Fibroblast of lung (primary cell): ENCODE results near the gene CREB3L1. TPM values are rescaled to one million over a fixed set of nuclear protein-coding genes. Genes with fewer than 3 reads are reported as not detected.

Experiments
- DNase-seq, 2 donors: peaks; one replicate each; pipeline versions ENCODE4 v3.0.0 to v3.0.0-alpha.2; 2010; ENCODE audit warnings: low read depth in 2 of 2
- H2AFZ ChIP-seq: 2 replicates; pipeline ENCODE4 v1.5.1; 2012; ENCODE audit warnings: low read length, control low read depth, inconsistent platforms
- H3K27ac ChIP-seq: 2 replicates; pipeline ENCODE4 v1.5.1; 2011; ENCODE audit warnings: low read length, control low read depth; ENCODE audit not compliant: insufficient read depth
- H3K27me3 ChIP-seq: 2 replicates; pipeline ENCODE4 v1.5.1; 2011; ENCODE audit warnings: mild to moderate bottlenecking, low read length; ENCODE audit not compliant: control insufficient read depth, insufficient read depth
- H3K36me3 ChIP-seq: 2 replicates; pipeline ENCODE4 v1.5.1; 2011; ENCODE audit warnings: low read length; ENCODE audit not compliant: control insufficient read depth, insufficient read depth
- H3K4me1 ChIP-seq: 2 replicates; pipeline ENCODE4 v1.5.1; 2011; ENCODE audit warnings: low read length; ENCODE audit not compliant: control insufficient read depth, insufficient read depth; ENCODE audit errors: extremely low read depth
- H3K4me2 ChIP-seq: 2 replicates; pipeline ENCODE4 v1.5.1; 2011; ENCODE audit warnings: low read length, control low read depth; ENCODE audit not compliant: insufficient read depth; ENCODE audit errors: extremely low read depth
- H3K4me3 ChIP-seq, 4 experiments: fragments of 200-600 bp in 1 of 4; sonication (generic) in 1 of 4; replicated peaks in 1 of 4; 2 replicates each; pipeline ENCODE4 v1.5.1; 2011 to 2016; ENCODE audit warnings: low read length in 4 of 4, low read depth in 3 of 4, mild to moderate bottlenecking in 3 of 4, control low read depth in 2 of 4, inconsistent platforms in 1 of 4, mixed read lengths in 1 of 4; ENCODE audit not compliant: insufficient read depth in 1 of 4; ENCODE audit errors: control extremely low read depth in 1 of 4
- H3K79me2 ChIP-seq: 2 replicates; pipeline ENCODE4 v1.5.1; 2012; ENCODE audit warnings: mild to moderate bottlenecking, low read length, inconsistent platforms; ENCODE audit not compliant: control insufficient read depth, insufficient read depth
- H3K9ac ChIP-seq: 2 replicates; pipeline ENCODE4 v1.5.1; 2011; ENCODE audit warnings: mild to moderate bottlenecking, low read length, control low read depth; ENCODE audit not compliant: insufficient read depth
- H3K9me3 ChIP-seq: 2 replicates; pipeline ENCODE4 v1.5.1; 2012; ENCODE audit warnings: low read depth, low read length; ENCODE audit not compliant: control insufficient read depth, insufficient read depth
- H4K20me1 ChIP-seq: 2 replicates; pipeline ENCODE4 v1.5.1; 2011; ENCODE audit warnings: low read length; ENCODE audit not compliant: control insufficient read depth, insufficient read depth; ENCODE audit errors: extremely low read depth
- EZH2 ChIP-seq: IDR thresholded peaks from 2 replicates; pipeline ENCODE4 v1.5.1; 2012; ENCODE audit warnings: low read length, control low read depth, mild to moderate bottlenecking; ENCODE audit errors: missing control alignments
- polyA plus RNA-seq, 2 donors: library from polyadenylated mRNA; depleted of rRNA in 1 of 2; stranded (reverse) in 1 of 2; unstranded in 1 of 2; fragments of >200 nt; gene quantifications; 2 replicates each; pipeline ENCODE4 v1.2.1, GENCODE V29; 2011 to 2012; ENCODE audit warnings: missing spikeins in 1 of 2
- total RNA-seq: library from RNA; depleted of rRNA; stranded (reverse); fragments of >200 nt; gene quantifications from 2 replicates; pipeline ENCODE4 v1.2.1, GENCODE V29; 2014
- TF ChIP-seq, protein P1 (sequence below), 2 donors: IDR thresholded peaks in 1 of 2; conservative IDR thresholded peaks in 1 of 2; 1 replicate in 1 of 2; 2 replicates in 1 of 2; pipeline ENCODE4 v1.5.1; 2011 to 2012; ENCODE audit warnings: low read length in 2 of 2, control low read depth in 1 of 2, inconsistent platforms in 1 of 2, low read depth in 1 of 2, mild to moderate bottlenecking in 1 of 2

CREB3L1 gene
- total and polyA plus RNA-seq, 2 donors (not counting 1 experiment from before 2014, with no cell fraction given), result 18.8 to 28.4 TPM

DNA sequence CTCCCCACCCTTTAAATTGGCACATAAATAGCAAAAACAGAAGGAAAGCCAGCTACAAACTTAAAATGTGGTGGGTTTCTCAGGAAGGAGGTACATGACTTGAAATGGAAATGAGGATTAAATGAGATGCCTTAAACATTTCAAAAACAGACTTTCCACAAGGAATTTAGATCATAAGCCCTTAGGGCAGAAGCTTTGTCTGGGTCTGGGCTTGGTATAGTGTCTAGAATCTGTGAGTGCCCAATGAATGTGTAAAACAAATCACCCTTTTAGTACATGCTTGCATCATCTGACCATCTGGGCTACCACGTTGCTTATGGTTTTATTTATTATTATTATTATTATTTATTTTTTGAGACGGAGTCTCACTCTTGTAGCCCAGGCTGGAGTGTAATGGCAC lies 37.1 kb upstream of the CREB3L1 start:
- H3K9me3 ChIP-seq, result no peaks in the 10 kb centered on the region
- no peak overlapping the region for H2AFZ ChIP-seq
- no peak for TF ChIP-seq EZH2
- TF ChIP-seq, protein P1, sequence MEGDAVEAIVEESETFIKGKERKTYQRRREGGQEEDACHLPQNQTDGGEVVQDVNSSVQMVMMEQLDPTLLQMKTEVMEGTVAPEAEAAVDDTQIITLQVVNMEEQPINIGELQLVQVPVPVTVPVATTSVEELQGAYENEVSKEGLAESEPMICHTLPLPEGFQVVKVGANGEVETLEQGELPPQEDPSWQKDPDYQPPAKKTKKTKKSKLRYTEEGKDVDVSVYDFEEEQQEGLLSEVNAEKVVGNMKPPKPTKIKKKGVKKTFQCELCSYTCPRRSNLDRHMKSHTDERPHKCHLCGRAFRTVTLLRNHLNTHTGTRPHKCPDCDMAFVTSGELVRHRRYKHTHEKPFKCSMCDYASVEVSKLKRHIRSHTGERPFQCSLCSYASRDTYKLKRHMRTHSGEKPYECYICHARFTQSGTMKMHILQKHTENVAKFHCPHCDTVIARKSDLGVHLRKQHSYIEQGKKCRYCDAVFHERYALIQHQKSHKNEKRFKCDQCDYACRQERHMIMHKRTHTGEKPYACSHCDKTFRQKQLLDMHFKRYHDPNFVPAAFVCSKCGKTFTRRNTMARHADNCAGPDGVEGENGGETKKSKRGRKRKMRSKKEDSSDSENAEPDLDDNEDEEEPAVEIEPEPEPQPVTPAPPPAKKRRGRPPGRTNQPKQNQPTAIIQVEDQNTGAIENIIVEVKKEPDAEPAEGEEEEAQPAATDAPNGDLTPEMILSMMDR (conservative IDR thresholded peaks at IDR 0.05 in 1 of 2, IDR thresholded peaks at IDR 0.05 in 1 of 2; ENCODE audit: low read depth in 1 of 2, low read length in 2 of 2), result no peak
- no peak overlapping the region for H3K9ac ChIP-seq
- H3K27ac ChIP-seq, result no peak overlapping the region
- H3K36me3 ChIP-seq, result no peaks in the 10 kb centered on the region
- DNase-seq, result peak in 1 of 2 donors; percentile 12
- H3K4me3 ChIP-seq, result no peak overlapping the region
- no peaks in the 10 kb centered on the region for H3K27me3 ChIP-seq
- peaks cover 22% of the 10 kb centered on the region for H3K4me1 ChIP-seq
- H3K79me2 ChIP-seq, result peaks cover 2% of the 10 kb centered on the region
- H4K20me1 ChIP-seq, result no peaks in the 10 kb centered on the region
- H3K4me2 ChIP-seq, result no peak overlapping the region

- DNase-seq, result no peak
- Histone ChIP-seq H3K9ac (no peak overlapping the region), H2AFZ (no peak overlapping the region), H3K4me1 (peaks cover 22% of the 10 kb centered on the region), H3K4me3 (no peak overlapping the region), H3K36me3 (no peaks in the 10 kb centered on the region), H3K79me2 (peaks cover 2% of the 10 kb centered on the region), H3K27me3 (no peaks in the 10 kb centered on the region), H4K20me1 (no peaks in the 10 kb centered on the region), H3K4me2 (no peak overlapping the region), H3K9me3 (no peaks in the 10 kb centered on the region), H3K27ac (no peak overlapping the region)
- TF ChIP-seq EZH2, result no peak
- TF ChIP-seq, protein P1 (conservative IDR thresholded peaks at IDR 0.05 in 1 of 2, IDR thresholded peaks at IDR 0.05 in 1 of 2; ENCODE audit: low read depth in 1 of 2, low read length in 2 of 2), result no peak
Measured at GRCh38 chr11:46240861-46241260, 36.6 kb upstream of the CREB3L1 start.

DNA sequence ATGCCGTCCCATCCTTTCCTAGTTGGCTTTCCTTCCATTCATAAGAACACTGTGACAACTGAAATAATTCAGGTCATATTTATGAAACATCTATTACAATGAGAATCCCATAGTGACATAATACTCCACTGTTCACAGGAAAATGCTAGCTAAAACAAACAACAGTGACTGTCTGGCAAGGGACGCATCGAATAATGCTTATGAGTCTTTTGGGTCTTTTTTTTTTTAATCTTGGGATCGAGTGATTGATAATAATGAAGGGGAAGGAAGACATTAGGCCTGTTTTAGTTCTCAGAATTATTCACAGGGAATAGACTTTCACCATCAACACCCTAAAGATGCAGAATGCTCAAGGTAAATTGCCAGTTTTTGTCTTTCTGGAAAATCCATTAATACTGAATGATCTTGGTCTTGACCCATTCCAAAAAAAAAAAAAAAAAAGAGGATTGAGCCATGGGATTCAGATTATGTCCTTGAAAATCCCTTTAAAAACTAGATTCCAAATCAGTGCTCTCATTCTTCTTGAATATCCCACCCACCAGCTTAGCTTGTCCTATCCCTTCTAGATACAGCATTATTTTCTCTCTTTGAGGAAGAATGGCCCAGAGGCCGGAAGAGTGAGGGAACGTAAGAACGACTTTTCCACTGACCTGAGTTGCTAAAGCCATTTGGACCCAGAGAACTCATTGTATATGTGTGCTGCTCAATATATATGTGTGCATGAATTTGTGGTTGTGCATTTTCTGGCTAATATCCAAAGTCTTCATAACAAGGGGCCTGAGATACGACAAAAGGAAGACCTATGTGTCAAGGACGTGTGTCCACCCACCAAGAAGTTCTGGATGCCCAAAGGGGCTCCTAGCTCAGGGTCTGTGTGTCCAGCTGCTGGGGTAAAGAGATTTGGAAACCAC lies 35.2 kb upstream of the CREB3L1 start:
- Histone ChIP-seq H3K27ac (peak overlapping the region; percentile 89), H3K4me3 (peak overlapping the region; percentile 35 to 52 (median 48)), H3K9me3 (no peaks in the 10 kb centered on the region), H4K20me1 (no peaks in the 10 kb centered on the region), H2AFZ (no peak overlapping the region), H3K27me3 (no peaks in the 10 kb centered on the region), H3K9ac (peak overlapping the region; percentile 71), H3K79me2 (peaks cover 2% of the 10 kb centered on the region), H3K36me3 (no peaks in the 10 kb centered on the region), H3K4me1 (peaks cover 19% of the 10 kb centered on the region), H3K4me2 (peak overlapping the region; percentile 92)
- TF ChIP-seq, protein P1 (conservative IDR thresholded peaks at IDR 0.05 in 1 of 2, IDR thresholded peaks at IDR 0.05 in 1 of 2; ENCODE audit: low read depth in 1 of 2, low read length in 2 of 2), result no peak
- no peak for TF ChIP-seq EZH2
- no peak for DNase-seq
